Measurements from ENCODE around the gene DIP2C. TPM values are rescaled to one million over a fixed set of nuclear protein-coding genes. Genes with fewer than 3 reads are reported as not detected.
"Not testable (repeated sequence)": the region's sequence is repeated elsewhere in the genome, so short reads cannot be mapped to it uniquely, and the experiment has no call there.

Gene DIP2C
- total and polyA plus RNA-seq, 2 donors = 21.0 to 24.3 TPM

GRCh38 chr10:279655-280054, 409.8 kb downstream of the DIP2C start:
- Histone ChIP-seq H3K36me3 (ENCODE audit: insufficient read depth) (no peaks in the 10 kb centered on the region), H3K4me3 (ENCODE audit: low read depth, low read length) (no peak overlapping the region), H3K4me1 (ENCODE audit: insufficient read depth) (no peaks in the 10 kb centered on the region), H3K27ac (ENCODE audit: low read depth) (no peak overlapping the region)
- WGBS = 90% methylated on average over 10 of the region's 10 CpGs
- no peak for DNase-seq (ENCODE audit: extremely low spot score)

- Histone ChIP-seq H3K27ac (ENCODE audit: low read depth) (no peak overlapping the region), H3K36me3 (ENCODE audit: insufficient read depth) (no peaks in the 10 kb centered on the region)
These were observed 410.2 kb downstream of the DIP2C start for GRCh38 chr10:279232-279631.

GRCh38 chr10:278707-279106, 410.8 kb downstream of the DIP2C start:
- H3K4me3 ChIP-seq (ENCODE audit: low read depth, low read length) = no peak overlapping the region
- DNase-seq (ENCODE audit: extremely low spot score) = no peak
- no peaks in the 10 kb centered on the region for H3K4me1 ChIP-seq (ENCODE audit: insufficient read depth)
- 74% methylated on average over 5 of the region's 5 CpGs for WGBS
- H3K27ac ChIP-seq (ENCODE audit: low read depth) = no peak overlapping the region
- no peaks in the 10 kb centered on the region for H3K36me3 ChIP-seq (ENCODE audit: insufficient read depth)

More at GRCh38 chr10:279232-279631, 410.2 kb downstream of the DIP2C start:
- no peak for DNase-seq (ENCODE audit: extremely low spot score)
- Histone ChIP-seq H3K4me1 (ENCODE audit: insufficient read depth) (no peaks in the 10 kb centered on the region), H3K4me3 (ENCODE audit: low read depth, low read length) (no peak overlapping the region)
- WGBS = 83% methylated on average over 9 of the region's 9 CpGs

DNA sequence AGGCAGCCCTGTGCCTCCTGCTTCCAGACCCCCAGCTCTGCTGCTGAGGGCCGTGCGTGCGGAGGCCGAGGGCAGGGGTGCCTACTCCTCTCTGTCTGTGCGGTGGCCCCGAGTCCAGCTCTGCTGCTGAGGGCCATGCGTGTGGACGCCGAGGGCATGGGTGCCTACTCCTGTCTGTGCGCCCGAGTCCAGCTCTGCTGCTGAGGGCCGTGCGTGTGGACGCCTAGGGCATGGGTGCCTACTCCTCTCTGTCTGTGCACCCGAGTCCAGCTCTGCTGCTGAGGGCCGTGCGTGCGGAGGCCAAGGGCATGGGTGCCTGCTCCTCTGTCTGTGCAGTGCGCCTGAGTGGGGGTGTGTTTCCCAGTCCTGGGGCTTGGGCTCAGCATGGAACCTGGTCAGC, 411.5 kb downstream of the DIP2C start:
- Histone ChIP-seq H3K4me3 (ENCODE audit: low read depth, low read length) (no peak overlapping the region), H3K27ac (ENCODE audit: low read depth) (no peak overlapping the region), H3K36me3 (ENCODE audit: insufficient read depth) (no peaks in the 10 kb centered on the region), H3K4me1 (ENCODE audit: insufficient read depth) (no peaks in the 10 kb centered on the region)
- WGBS = 97% methylated on average over 19 of the region's 19 CpGs
- no peak for DNase-seq (ENCODE audit: extremely low spot score)

DNA sequence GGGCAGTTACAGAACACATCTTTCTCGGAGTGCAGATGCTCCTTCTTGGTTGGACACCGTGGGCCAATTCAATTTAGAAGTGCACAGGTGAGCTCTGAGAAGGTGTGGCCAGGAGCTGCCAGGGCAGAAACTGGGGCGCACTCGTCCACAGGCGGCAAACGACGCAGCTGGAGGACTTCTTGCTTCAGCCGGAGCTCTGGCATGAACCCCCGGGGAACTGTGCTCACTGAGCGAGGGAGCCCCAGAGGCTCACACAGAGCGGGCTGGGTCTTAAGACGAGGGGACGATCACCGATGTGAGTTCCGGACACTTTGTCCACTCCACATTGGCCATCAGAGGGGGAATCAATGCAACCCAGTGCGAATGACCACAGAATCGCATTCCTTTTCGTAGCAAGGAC, 413.8 kb downstream of the DIP2C start:
- Histone ChIP-seq H3K27ac (ENCODE audit: low read depth) (no peak overlapping the region), H3K36me3 (ENCODE audit: insufficient read depth) (no peaks in the 10 kb centered on the region), H3K4me1 (ENCODE audit: insufficient read depth) (no peaks in the 10 kb centered on the region), H3K4me3 (ENCODE audit: low read depth, low read length) (no peak overlapping the region)
- DNase-seq (ENCODE audit: extremely low spot score) = no peak
- 95% methylated on average over 18 of the region's 18 CpGs for WGBS

DNA sequence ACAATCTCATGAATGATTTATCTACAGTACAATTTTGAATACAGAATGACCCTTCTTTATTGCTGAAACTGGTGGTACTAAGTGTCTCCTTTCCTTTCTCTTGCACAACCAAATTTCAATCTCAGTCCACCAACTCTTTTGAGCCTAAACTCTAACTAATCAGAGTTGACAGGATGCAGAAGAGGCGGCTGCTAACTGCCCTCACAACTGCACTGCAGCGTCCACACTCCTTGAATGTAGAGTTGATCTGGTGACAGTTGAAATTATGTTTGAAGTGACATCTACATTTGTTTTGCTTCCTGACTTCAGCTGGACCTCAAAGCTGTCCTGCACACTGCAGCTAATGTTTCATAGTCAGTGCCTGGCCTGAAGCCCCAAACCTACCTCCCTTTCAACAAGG, 414.6 kb downstream of the DIP2C start:
- no peak overlapping the region for H3K4me3 ChIP-seq (ENCODE audit: low read depth, low read length)
- WGBS = 81% methylated on average over 2 of the region's 2 CpGs
- H3K27ac ChIP-seq (ENCODE audit: low read depth) = no peak overlapping the region
- H3K36me3 ChIP-seq (ENCODE audit: insufficient read depth) = no peaks in the 10 kb centered on the region
- no peaks in the 10 kb centered on the region for H3K4me1 ChIP-seq (ENCODE audit: insufficient read depth)
- DNase-seq (ENCODE audit: extremely low spot score) = no peak

- WGBS = 95% methylated on average over 16 of the region's 16 CpGs
These were observed 416.4 kb downstream of the DIP2C start for GRCh38 chr10:273088-273487.

GRCh38 chr10:271722-272121, 417.7 kb downstream of the DIP2C start:
- DNase-seq (ENCODE audit: extremely low spot score) = no peak
- Histone ChIP-seq H3K4me1 (ENCODE audit: insufficient read depth) (no peaks in the 10 kb centered on the region), H3K27ac (ENCODE audit: low read depth) (no peak overlapping the region), H3K4me3 (ENCODE audit: low read depth, low read length) (no peak overlapping the region), H3K36me3 (ENCODE audit: insufficient read depth) (no peaks in the 10 kb centered on the region)
- 93% methylated on average over 6 of the region's 6 CpGs for WGBS

More at GRCh38 chr10:273088-273487, 416.4 kb downstream of the DIP2C start:
- no peaks in the 10 kb centered on the region for H3K4me1 ChIP-seq (ENCODE audit: insufficient read depth)
- H3K27ac ChIP-seq (ENCODE audit: low read depth) = no peak overlapping the region
- no peak overlapping the region for H3K4me3 ChIP-seq (ENCODE audit: low read depth, low read length)
- no peak for DNase-seq (ENCODE audit: extremely low spot score)
- no peaks in the 10 kb centered on the region for H3K36me3 ChIP-seq (ENCODE audit: insufficient read depth)

- DNase-seq (ENCODE audit: extremely low spot score) = no peak
- Histone ChIP-seq H3K36me3 (ENCODE audit: insufficient read depth) (no peaks in the 10 kb centered on the region), H3K4me1 (ENCODE audit: insufficient read depth) (no peaks in the 10 kb centered on the region), H3K27ac (ENCODE audit: low read depth) (no peak overlapping the region), H3K4me3 (ENCODE audit: low read depth, low read length) (no peak overlapping the region)
- 76% methylated on average over 3 of the region's 3 CpGs for WGBS
These were observed 418.3 kb downstream of the DIP2C start for GRCh38 chr10:271201-271600.

GRCh38 chr10:269440-270074, 419.9 kb downstream of the DIP2C start:
- WGBS = 74% methylated on average over 10 of the region's 10 CpGs
- Histone ChIP-seq H3K4me1 (ENCODE audit: insufficient read depth) (no peaks in the 10 kb centered on the region), H3K27ac (ENCODE audit: low read depth) (no peak overlapping the region), H3K4me3 (ENCODE audit: low read depth, low read length) (no peak overlapping the region), H3K36me3 (ENCODE audit: insufficient read depth) (no peaks in the 10 kb centered on the region)
- no peak for DNase-seq (ENCODE audit: extremely low spot score)

GRCh38 chr10:267705-268104, 421.8 kb downstream of the DIP2C start:
- no peak for DNase-seq (ENCODE audit: extremely low spot score)
- H3K4me1 ChIP-seq (ENCODE audit: insufficient read depth) = no peaks in the 10 kb centered on the region
- H3K36me3 ChIP-seq (ENCODE audit: insufficient read depth) = no peaks in the 10 kb centered on the region
- 81% methylated on average over 11 of the region's 11 CpGs for WGBS
- H3K27ac ChIP-seq (ENCODE audit: low read depth) = no peak overlapping the region
- H3K4me3 ChIP-seq (ENCODE audit: low read depth, low read length) = no peak overlapping the region

- WGBS = 66% methylated on average over 8 of the region's 8 CpGs
- H3K27ac ChIP-seq (ENCODE audit: low read depth) = no peak overlapping the region
These were observed 422.5 kb downstream of the DIP2C start for GRCh38 chr10:266974-267425.

GRCh38 chr10:265816-266588, 423.5 kb downstream of the DIP2C start:
- 81% methylated on average over 4 of the region's 5 CpGs for WGBS
- not testable (repeated sequence) for DNase-seq (ENCODE audit: extremely low spot score); H3K36me3 ChIP-seq (ENCODE audit: insufficient read depth); H3K4me1 ChIP-seq (ENCODE audit: insufficient read depth); H3K27ac ChIP-seq (ENCODE audit: low read depth); H3K4me3 ChIP-seq (ENCODE audit: low read depth, low read length)

More at GRCh38 chr10:266974-267425, 422.5 kb downstream of the DIP2C start:
- no peaks in the 10 kb centered on the region for H3K36me3 ChIP-seq (ENCODE audit: insufficient read depth)
- no peak for DNase-seq (ENCODE audit: extremely low spot score)
- H3K4me3 ChIP-seq (ENCODE audit: low read depth, low read length) = no peak overlapping the region
- H3K4me1 ChIP-seq (ENCODE audit: insufficient read depth) = no peaks in the 10 kb centered on the region

DNA sequence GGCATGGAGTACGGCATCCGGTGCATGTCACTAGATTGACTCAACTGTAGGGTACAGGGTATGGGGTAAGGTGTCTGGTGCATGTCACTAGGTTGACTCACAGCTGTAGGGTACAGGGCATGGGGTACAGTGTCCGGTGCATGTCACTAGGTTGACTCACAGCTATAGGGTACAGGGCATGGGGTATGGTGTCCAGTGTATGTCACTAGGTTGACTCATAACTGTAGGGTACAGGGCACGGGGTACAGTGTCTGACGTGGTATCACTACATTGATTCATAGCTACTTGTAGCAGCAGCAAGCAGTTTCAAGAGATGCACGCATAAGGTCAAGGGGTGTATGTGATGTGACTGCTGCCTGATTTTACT, 424.4 kb downstream of the DIP2C start:
- H3K4me3 ChIP-seq (ENCODE audit: low read depth, low read length); H3K27ac ChIP-seq (ENCODE audit: low read depth); H3K36me3 ChIP-seq (ENCODE audit: insufficient read depth); H3K4me1 ChIP-seq (ENCODE audit: insufficient read depth); DNase-seq (ENCODE audit: extremely low spot score): not testable (repeated sequence)
- WGBS = 89% methylated on average over 6 of the region's 6 CpGs

Data from urinary bladder (tissue), 4 donors.